ENCODE measurements around the gene TSHZ2. TPM values are rescaled to one million over a fixed set of nuclear protein-coding genes. Genes with fewer than 3 reads are reported as not detected.

TSHZ2 gene
- total RNA-seq, 3 donors from 2014 or later: 31.7 to 106 (median 59.6) TPM

DNA sequence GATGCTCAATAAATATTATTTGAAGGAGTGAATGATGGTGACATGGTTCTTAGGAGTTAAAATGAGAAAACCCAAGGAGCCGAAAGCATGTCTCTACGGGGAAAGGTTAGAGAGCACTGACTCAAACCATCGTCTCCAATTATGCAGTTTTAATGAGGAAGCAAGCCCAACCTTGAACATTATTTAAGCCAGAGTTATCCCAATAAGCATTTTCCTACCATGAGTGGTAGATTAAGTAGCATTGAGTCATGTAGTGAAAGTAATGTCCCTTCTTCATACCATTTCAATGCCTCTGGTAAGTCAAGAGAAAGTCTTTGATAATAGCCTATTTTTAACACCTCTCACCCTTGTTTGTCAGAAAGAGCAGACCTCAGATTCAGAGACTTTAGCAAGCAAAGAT is 13.5 kb downstream of the TSHZ2 start:
- no peak for TF ChIP-seq POLR2A (IDR thresholded peaks at IDR 0.05)
- TF ChIP-seq POLR2AphosphoS5 (IDR thresholded peaks at IDR 0.05): no peak
- TF ChIP-seq, protein P1, sequence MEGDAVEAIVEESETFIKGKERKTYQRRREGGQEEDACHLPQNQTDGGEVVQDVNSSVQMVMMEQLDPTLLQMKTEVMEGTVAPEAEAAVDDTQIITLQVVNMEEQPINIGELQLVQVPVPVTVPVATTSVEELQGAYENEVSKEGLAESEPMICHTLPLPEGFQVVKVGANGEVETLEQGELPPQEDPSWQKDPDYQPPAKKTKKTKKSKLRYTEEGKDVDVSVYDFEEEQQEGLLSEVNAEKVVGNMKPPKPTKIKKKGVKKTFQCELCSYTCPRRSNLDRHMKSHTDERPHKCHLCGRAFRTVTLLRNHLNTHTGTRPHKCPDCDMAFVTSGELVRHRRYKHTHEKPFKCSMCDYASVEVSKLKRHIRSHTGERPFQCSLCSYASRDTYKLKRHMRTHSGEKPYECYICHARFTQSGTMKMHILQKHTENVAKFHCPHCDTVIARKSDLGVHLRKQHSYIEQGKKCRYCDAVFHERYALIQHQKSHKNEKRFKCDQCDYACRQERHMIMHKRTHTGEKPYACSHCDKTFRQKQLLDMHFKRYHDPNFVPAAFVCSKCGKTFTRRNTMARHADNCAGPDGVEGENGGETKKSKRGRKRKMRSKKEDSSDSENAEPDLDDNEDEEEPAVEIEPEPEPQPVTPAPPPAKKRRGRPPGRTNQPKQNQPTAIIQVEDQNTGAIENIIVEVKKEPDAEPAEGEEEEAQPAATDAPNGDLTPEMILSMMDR (IDR thresholded peaks at IDR 0.05): no peak
- intact Hi-C loops (cut with DNase I; ENCODE audit: low total_unique reads): no loop called here

DNA sequence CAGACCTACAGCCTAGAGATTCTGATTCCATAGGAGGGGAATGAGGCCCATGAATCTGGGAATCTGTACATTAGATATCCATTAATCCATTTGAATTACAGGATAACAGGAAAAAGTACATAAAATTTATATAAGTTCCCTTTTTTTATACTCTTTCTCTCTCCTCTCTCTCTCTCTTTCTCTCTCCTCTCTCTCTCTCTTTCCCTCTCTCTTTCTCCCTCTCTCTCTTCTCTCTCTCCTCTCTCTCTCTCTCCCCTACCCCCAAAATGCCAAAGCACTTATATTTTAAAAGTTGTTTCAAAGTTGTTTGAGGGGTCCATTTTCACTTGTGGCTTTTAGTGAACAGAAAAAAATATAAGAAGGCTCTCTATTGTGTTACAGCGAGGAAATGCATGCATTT is 15.1 kb downstream of the TSHZ2 start:
- Histone ChIP-seq H3K36me3 (no peaks in the 10 kb centered on the region), H3K4me3 (no peak overlapping the region), H3K9me3 (no peaks in the 10 kb centered on the region), H3K4me1 (peaks cover 0 to 5% of the 10 kb centered on the region in 2 donors), H3K27me3 (no peaks in the 10 kb centered on the region), H3K27ac (no peak overlapping the region)
- intact Hi-C loops (cut with DNase I; ENCODE audit: low total_unique reads): no loop called here
- no peak for DNase-seq (ENCODE audit: low spot score in 2 of 2)
- TF ChIP-seq POLR2A (IDR thresholded peaks at IDR 0.05) (no peak), POLR2AphosphoS5 (IDR thresholded peaks at IDR 0.05) (no peak)
- TF ChIP-seq, protein P1 (IDR thresholded peaks at IDR 0.05): no peak

More for the DNA sequence above, 13.5 kb downstream of the TSHZ2 start:
- no peaks in the 10 kb centered on the region for H3K36me3 ChIP-seq
- DNase-seq (ENCODE audit: low spot score in 2 of 2): no peak
- no peak overlapping the region for H3K27ac ChIP-seq
- no peaks in the 10 kb centered on the region for H3K9me3 ChIP-seq
- no peak overlapping the region for H3K4me3 ChIP-seq
- H3K27me3 ChIP-seq: no peaks in the 10 kb centered on the region
- H3K4me1 ChIP-seq: peaks cover 0 to 2% of the 10 kb centered on the region in 2 donors

DNA sequence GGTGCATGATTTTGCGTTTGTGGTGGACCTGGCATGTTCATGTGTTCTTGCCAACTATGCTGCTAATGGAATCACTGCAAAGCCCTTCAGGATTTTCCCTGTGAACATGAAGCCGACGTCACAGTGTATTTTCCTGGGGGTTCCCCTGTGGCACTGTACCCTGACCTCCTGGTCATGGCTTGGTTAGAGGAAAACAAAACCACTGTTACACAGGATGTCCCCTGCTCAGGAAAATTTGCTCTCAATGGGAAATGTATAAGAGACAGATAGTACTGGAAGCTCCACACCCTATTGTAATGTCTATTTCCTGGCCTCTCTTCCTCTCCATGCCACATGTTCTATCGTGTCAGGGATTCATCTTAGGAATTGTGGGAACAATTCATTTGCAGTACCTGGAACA is 19.7 kb downstream of the TSHZ2 start:
- Histone ChIP-seq H3K36me3 (no peaks in the 10 kb centered on the region), H3K4me3 (no peak overlapping the region), H3K4me1 (peaks cover 3 to 18% of the 10 kb centered on the region in 2 donors), H3K9me3 (no peaks in the 10 kb centered on the region), H3K27ac (peak overlapping the region; percentile 59 to 80), H3K27me3 (no peaks in the 10 kb centered on the region)
- intact Hi-C loops (cut with DNase I; ENCODE audit: low total_unique reads): loop anchor here (2.0 kb wide), 1 partner anchor 41 kb away; no protein-coding TSS in a partner anchor
- TF ChIP-seq, protein P1 (IDR thresholded peaks at IDR 0.05): no peak
- TF ChIP-seq POLR2AphosphoS5 (IDR thresholded peaks at IDR 0.05) (no peak), POLR2A (IDR thresholded peaks at IDR 0.05) (no peak)
- no peak for DNase-seq (ENCODE audit: low spot score in 2 of 2)

DNA sequence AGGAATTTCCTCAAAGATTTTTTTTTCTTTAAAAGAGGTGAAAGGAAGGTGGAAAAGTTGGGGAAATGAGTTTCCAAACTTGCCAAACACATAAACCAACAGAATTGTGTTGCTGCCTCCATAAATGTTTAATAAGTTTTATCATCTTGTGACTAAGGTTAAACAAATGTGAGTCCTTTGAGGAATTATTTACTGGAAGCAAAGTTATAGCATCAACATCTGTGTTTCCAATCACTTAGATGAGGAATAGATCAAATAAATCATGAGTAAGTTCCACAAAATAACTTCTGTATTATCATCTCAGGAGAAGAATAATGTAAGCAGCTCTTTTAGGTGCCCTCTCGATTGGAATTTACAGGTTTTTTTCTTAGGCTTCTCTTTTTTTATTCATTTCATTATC is 20.5 kb downstream of the TSHZ2 start:
- H3K27me3 ChIP-seq: no peaks in the 10 kb centered on the region
- peak overlapping the region; percentile 59 to 80 for H3K27ac ChIP-seq
- H3K4me1 ChIP-seq: peaks cover 3 to 18% of the 10 kb centered on the region in 2 donors
- TF ChIP-seq POLR2AphosphoS5 (IDR thresholded peaks at IDR 0.05) (no peak), POLR2A (IDR thresholded peaks at IDR 0.05) (no peak)
- TF ChIP-seq, protein P1 (IDR thresholded peaks at IDR 0.05): no peak
- intact Hi-C loops (cut with DNase I; ENCODE audit: low total_unique reads): loop anchor here (2.0 kb wide), 1 partner anchor 40 kb away; no protein-coding TSS in a partner anchor
- no peaks in the 10 kb centered on the region for H3K9me3 ChIP-seq
- no peak overlapping the region for H3K4me3 ChIP-seq
- no peaks in the 10 kb centered on the region for H3K36me3 ChIP-seq
- no peak for DNase-seq (ENCODE audit: low spot score in 2 of 2)

DNA sequence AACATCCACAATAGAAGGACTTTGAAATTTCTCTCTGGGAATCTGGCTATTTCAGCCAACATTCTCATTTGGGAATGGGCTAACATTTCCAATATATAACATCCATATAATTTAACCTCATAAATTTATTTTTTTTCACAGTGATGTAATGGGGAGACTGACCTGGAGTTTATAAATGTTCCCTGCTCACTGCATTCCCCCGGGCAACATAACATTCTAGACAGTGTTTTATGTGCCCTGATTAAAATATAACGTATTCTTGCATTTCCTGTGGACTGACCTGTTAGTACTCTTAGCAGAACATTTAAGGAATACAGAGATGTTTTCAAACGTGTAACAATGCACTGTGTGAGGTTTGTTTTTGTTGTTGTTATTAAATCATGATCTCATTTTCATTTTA is 20.9 kb downstream of the TSHZ2 start:
- TF ChIP-seq POLR2AphosphoS5 (IDR thresholded peaks at IDR 0.05): no peak
- TF ChIP-seq, protein P1 (IDR thresholded peaks at IDR 0.05): no peak
- TF ChIP-seq POLR2A (IDR thresholded peaks at IDR 0.05): no peak
- intact Hi-C loops (cut with DNase I; ENCODE audit: low total_unique reads): loop anchor here (2.0 kb wide), 1 partner anchor 40 kb away; no protein-coding TSS in a partner anchor
- H3K27ac ChIP-seq: peak overlapping the region; percentile 59 to 75

More for the DNA sequence above, 20.9 kb downstream of the TSHZ2 start:
- Histone ChIP-seq H3K4me3 (no peak overlapping the region), H3K36me3 (no peaks in the 10 kb centered on the region), H3K4me1 (peaks cover 3 to 18% of the 10 kb centered on the region in 2 donors), H3K27me3 (no peaks in the 10 kb centered on the region), H3K9me3 (no peaks in the 10 kb centered on the region)
- no peak for DNase-seq (ENCODE audit: low spot score in 2 of 2)

Data from breast epithelium (tissue), 4 donors.